ENCODE results near the gene THAP8. TPM values are rescaled to one million over a fixed set of nuclear protein-coding genes. Genes with fewer than 3 reads are reported as not detected.
"Not testable (repeated sequence)": the region's sequence is repeated elsewhere in the genome, so short reads cannot be mapped to it uniquely, and the experiment has no call there.

Gene THAP8
- total RNA-seq, 1 donor from 2014 or later = 2.6 TPM

DNA sequence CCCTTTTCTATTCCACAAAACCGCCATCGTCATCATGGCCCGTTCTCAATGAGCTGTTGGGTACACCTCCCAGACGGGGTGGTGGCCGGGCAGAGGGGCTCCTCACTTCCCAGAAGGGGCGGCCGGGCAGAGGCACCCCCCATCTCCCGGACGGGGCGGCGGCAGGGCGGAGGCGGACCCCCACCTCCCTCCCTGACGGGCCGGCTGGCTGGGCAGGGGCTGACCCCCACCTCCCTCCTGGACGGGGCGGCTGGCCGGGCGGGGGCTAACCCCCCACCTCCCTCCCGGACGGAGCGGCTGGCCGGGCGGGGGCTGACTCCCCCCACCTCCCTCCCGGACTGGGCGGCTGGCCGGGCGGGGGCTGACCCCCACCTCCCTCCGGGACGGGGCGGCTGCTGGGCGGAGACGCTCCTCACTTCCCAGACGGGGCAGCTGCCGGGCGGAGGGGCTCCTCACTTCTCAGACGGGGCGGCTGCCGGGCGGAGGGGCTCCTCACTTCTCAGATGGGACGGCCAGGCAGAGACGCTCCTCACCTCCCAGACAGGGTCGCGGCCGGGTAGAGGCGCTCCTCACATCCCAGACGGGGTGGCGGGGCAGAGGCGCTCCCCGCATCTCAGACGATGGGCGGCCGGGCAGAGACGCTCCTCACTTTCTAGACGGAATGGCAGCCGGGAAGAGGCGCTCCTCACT, 14.9 kb upstream of the THAP8 start:
- intact Hi-C loops (cut with micrococcal nuclease) = not testable (repeated sequence)

DNA sequence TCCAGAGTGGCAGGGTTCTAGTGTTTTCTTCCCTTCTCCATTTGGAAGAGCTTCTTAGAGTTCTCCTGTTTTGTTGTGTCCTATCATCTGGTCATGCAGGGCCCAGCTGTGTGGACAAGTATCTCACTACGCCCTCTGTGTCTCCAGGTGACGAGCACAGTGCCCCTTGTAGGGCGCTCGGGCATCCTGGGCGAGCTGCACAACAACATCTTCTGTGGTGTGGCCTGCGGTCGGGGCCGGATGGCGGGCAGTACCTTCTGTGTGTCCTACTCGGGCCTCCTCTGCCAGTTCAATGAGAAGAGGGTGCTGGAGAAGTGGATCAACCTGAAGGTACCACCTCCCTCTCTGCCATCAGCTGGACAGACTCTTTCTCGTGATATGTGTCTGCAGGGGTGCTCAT, 13.6 kb upstream of the THAP8 start:
- intact Hi-C loops (cut with micrococcal nuclease) = no loop called here

DNA sequence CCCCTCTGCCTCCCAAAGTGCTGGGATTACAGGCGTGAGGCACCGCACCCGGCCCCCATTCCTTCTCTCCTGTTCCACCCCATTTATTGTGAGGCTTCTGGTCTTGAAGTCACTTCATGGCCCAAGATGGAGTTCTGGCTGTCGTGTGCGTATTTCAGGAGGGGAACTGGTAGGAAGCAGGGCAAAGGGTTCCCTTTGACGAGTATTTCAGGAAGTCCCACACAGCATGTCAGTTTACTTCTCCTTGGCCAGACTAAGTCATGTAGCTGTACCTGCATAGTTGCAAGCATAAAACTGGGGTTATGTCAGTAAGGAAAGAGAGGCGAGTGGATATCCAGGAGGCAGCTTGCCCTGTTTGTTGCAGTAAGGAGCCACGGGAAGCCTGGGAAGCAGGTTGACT, 10.7 kb upstream of the THAP8 start:
- intact Hi-C loops (cut with micrococcal nuclease) = no loop called here

DNA sequence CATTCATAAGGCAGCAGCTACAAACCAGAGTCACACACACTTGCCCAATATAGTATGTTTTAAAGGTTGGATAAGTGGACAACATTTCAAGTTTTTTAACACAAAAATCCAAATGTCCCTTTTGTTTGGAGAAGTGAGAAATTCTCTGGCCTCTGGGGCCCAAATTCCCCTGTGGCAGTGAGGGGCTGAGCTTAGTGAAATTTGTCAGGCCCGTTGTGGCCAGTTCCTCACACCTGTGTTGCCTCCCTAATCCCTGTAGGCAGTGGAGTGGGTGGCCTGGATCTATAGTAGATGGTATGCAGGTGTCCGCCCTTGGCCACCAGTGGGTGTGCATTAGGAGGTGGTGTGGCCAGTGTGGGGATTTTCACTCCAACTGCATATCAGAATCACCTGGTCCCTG, 7.3 kb upstream of the THAP8 start:
- intact Hi-C loops (cut with micrococcal nuclease) = no loop called here

DNA sequence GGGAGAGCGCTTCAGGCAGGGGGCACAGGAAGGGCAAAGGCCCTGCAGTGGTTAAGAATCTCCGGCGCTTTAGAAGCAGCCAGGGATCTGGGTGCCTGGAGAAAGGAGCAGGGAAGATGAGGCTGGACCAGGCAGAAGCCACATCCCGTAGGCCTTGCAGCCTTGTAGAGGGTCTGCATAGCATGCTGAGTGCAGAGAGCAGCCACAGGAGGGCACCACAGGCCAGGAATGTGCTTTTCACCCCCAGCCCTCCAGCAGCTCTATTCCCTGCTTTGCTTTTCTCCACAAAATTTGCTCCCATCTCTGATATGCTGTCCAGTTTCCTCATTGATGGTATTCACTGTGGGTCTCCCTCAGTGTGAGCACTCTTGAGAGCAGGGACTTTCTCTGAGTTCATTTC, 6.3 kb upstream of the THAP8 start:
- intact Hi-C loops (cut with micrococcal nuclease) = loop anchor here (1.0 kb wide), 1 partner anchor 110 kb away; no protein-coding TSS in a partner anchor

DNA sequence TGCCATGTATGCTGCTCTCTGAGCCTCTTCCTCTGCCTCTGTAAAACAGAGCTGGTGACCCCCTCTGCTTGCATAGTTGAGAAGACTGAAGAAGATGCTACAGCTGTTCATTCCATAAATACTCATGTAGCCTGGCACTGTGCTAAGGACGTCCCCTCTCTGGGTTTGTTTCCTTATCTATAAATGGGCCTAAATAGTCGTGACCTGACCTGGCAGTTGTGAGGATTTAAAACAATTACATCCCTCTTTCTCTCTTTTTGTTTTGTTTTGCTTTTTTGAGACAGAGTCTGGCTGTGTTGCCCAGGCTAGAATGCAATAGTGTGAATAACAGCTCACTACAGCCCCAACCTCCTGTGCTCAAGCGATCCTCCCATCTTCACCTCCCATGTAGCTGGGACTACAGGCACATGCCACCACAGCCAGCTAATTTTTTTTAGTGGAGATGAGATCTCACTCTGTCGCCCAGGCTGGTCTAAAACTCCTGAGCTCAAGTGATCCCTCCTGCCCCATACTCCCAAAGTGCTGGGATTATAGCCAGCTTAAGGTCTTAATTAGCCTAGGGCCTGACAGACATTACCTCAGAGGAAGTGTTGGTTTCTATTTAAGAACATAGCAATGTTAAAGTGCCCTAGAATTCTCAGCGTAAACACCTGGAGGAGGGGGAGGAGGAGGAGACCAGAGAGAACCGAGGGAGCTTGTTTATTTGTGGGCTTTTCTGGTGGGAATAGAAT, 5.3 kb upstream of the THAP8 start:
- intact Hi-C loops (cut with micrococcal nuclease) = no loop called here

DNA sequence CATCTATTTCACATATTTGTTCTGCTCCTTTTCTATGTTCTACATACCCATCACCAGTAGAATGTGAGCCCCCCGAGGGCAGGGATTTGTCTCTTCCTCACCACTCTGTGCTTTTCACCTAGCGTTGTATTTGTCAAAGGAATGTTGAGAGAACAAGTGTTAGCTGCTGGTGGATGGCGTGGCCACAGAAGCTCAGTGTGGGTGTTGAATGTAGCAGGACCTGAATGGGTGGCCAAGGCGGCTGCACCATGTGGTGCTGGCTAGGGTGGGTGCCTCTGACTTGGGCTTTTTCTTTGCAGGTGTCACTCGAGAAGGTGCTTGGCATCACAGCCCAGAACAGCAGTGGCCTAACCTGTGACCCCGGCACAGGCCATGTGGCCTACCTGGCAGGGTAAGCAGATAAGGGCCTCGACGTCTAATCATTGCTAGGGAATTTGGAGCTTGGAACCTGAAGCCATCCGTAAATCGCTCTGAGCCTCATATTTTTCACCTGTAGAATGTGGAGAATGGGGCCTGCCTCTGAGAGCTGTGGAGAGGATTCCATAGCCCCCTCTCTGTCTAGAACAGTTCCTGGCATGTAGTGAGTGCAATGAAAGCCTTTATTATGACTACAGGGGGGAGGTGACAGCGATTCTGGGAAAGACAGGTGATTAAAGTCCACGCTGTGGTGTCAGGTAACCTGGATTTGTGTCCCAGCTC, 4.5 kb upstream of the THAP8 start:
- intact Hi-C loops (cut with micrococcal nuclease) = no loop called here

DNA sequence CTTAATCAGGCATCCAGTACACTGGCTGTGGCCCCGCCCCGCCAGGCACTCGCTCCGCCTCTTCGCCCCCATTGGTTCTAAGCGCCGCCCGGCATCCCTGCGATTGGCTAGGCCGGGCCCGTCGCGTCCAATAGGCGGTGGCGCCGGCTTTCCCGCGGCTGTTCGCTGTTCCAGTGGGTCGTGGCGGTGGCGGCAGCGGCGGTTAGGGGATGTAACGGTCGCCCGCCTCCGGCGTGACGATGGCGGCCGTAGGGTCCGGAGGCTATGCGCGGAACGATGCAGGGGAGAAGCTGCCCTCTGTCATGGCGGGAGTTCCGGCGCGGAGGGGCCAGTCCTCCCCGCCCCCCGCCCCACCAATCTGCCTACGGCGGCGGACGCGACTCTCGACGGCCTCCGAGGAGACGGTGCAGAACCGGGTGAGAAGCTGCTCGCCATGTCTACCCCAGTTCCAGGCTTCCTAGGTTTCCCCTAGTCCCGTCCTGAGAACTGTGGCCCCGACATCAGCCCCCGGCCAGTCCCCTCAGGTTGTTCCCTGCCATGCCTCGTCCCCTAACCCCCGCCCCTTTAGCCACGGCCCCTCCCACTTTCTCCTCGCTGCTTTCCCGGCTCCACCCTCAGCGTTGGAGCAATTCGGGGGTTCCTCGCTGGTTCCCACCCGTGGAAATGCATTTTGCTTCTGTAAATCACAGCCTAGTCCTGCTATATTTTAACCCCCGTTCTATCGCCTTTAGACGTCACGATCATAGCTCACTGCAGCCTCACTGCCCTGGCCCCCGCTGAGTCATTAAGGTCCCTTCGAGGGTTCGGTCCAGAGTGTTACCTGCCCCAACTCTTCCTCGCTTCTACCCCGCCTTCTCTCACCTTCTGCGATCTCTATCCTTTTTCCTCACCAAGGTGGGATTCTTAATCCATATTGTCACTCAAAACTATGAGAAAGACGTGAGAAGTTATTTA, 925 bp upstream of the THAP8 start, which contains the start of gene WDR62:
Gene WDR62, plus strand, starts transcription at position 165 of the 954 bp plus-strand sequence. Its CDS starts 75 bp downstream, at position 240.
- intact Hi-C loops (cut with micrococcal nuclease) = loop anchor here (1.0 to 2.0 kb wide), 23 partner anchors 22 to 1024 kb away; partner anchors contain the start of genes ALKBH6, ARHGAP33, CLIP3 and LIN37

DNA sequence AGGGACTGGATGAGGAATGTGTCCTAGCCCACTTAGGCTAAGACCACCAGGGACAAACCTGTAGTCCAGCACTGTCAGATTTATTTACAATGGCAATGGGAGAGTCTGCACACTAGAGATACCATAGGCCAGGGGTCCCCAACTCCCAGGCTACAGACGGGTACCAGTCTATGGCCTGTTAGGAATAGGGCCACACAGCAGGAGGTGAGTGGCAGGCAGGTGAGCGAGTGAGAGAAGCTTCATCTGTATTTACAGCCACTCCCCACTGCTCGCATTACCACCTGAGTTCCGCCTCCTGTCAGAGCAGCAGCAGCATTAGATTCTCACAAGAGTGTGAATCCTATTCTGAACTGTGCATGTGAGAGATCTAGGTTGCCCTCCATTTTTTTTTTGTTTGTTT, 2.4 kb downstream of the THAP8 start:
- intact Hi-C loops (cut with micrococcal nuclease) = no loop called here

DNA sequence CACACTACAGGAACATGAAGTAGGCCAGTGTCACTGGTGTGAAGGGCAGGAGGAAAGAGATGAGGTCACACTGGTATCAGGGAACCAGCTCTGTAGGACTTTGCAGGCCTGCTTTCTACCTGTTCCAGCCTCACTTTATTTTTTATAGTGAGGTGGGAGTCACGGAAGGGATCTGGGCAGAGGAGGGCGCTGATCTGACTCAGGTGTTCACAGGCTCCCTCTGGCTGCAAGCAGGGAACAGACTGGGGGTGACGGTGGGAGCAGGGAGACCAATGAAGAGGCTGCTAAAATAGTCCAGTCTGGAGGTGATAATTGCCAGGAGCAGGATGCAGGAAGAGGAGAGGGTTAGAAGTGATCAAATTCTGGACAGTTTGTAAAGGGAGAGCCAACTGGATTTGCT, 2.8 kb downstream of the THAP8 start:
- intact Hi-C loops (cut with micrococcal nuclease) = no loop called here

DNA sequence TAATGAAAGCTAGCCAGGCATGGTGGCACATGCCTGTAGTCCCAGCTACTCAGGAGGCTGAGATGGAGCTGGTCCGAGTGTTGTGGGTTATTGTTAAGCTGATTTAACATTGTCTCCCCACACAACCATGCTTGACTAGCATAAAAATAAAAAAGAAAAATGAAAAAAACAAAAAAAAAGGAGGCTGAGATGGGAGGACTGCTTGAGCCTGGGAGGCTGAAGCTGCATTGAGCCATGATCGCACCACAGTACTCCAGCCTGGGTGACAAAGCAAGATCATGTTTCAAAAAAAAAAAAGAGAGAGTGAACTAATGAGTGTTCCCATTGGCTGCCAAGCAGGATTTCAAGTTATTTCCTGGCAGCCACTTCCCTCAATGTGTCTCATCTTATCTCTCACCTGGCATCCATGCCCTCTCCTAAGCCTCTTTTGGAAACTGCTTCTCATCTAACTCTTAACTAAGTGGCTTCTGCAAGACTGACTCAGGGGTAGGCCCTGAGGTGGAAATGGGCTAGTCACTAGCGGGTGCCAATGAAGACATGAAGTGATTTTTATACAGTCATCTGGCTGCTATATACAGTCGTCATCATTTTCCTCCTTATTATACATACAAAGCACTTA, 4.9 kb downstream of the THAP8 start:
- intact Hi-C loops (cut with micrococcal nuclease) = no loop called here

DNA sequence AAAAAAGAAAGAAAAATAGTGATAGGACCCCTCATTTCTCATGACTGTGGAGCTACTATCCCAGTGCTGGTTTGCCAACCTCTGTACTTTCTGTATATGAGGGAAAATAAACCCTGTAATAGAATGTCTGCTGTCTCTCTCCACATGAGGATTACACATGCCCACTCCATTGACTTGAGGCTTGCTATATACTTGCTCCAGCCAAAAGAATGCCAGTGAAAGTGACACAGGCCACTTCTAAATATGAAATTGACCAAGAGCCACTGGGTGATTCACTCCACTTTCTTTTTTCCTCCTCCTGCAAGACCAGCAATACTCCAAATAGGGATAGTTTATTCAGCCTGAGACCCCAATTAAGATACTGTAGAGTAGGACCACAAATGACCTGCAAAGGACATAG, 6.2 kb downstream of the THAP8 start:
- intact Hi-C loops (cut with micrococcal nuclease) = no loop called here

DNA sequence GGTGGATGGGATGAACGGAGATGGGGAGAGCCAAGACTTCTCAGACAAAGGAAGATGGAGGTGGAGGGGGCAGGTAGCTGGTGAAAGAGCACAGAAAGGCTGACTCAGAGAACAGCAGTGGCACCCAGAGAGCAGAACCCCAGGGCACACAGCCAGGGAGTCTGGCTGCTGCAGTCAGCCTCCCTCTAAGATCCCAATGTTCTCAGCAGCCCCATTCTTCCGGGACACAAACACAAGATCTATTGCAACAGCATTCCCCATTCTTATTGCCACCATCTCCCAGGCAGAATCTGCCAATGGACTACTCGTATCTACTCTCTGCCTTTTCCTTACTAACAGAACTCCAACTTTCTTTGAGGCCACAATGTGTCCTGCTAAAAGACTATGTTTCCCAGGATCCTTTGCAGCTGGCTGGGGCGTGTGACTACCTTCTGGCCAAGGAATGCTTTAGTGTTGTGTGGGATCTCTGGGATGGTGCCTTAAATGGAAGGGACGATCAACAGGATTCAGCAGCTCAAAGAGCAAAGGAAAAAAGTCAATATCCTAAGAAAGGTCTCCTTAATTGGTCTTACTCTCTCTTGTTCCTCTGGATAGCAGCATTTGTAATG, 7.5 kb downstream of the THAP8 start:
- intact Hi-C loops (cut with micrococcal nuclease) = no loop called here

DNA sequence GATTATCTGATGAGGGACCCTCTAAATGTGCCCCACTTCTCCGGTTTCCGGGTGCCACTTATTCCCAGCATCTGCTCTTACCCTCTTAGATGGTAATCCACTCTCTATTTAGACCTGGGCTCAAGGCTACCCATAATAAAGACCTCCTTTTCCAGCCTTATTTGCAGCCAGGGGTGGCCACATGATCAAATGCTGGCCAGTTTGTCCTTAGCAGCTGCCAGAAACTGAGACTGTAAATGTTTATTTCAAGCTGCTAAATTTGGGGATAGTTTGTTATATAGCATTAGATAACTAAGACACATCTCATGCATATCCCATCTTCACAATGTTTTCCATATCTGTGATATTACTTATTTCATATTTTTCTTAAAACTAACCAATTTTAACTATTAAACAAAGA, 10.1 kb downstream of the THAP8 start:
- intact Hi-C loops (cut with micrococcal nuclease) = no loop called here

DNA sequence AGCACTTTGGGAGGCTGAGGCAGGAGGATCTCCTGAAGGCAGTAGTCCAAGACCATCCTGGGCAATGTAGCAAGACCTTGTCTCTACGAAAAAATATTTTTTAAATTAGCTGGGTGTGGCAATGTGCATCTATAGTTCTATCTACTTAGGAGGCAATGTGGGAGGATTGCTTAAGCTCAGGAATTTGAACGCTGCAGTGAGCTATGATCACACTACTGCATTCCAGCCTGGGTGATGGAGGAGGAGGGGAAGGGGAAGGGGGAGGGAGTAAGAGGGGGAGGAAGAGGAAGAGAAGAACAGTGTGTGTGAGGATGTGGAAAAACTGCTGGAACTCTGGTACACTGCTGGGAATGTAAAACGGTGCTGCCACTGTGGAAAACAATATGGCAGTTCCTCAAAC, 12.3 kb downstream of the THAP8 start:
- intact Hi-C loops (cut with micrococcal nuclease) = no loop called here

DNA sequence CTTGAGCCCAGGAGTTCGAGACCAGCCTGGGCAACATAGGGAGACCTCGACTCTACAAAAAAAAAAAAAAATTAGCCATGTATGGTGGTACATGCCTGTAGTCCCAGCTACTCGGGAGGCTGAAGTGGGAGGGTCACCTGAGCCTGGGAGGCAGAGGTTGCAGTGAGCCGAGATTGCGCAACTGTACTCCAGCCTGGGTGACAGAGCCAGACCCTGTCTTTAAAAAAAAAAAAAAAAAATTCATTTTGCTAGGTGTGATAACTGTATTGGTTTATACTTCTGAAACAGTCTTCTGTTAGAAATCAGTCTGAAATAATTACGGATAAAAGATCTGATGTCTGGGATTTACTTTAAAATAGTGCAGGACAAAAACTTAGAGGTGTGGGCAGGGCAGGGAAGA, 13.0 kb downstream of the THAP8 start:
- intact Hi-C loops (cut with micrococcal nuclease) = not testable (repeated sequence)

DNA sequence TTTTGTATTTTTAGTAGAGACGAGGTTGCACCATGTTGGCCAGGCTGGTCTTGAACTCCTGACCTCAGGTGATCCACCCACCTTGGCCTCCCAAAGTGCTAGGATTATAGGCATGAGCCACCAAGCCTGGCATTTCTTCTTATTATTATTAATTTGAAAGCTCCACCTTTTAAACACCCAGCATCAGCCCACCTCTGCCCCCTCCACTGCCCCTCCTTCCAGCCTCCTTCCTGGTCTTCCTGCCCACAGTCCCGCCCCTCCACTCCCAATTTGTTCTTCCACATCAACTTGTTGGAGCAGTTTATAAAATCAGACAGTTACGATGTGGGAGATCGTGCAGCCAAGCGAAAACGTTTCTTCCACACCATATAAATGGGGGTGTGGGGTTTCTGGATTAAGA, 13.6 kb downstream of the THAP8 start:
- intact Hi-C loops (cut with micrococcal nuclease) = no loop called here

DNA sequence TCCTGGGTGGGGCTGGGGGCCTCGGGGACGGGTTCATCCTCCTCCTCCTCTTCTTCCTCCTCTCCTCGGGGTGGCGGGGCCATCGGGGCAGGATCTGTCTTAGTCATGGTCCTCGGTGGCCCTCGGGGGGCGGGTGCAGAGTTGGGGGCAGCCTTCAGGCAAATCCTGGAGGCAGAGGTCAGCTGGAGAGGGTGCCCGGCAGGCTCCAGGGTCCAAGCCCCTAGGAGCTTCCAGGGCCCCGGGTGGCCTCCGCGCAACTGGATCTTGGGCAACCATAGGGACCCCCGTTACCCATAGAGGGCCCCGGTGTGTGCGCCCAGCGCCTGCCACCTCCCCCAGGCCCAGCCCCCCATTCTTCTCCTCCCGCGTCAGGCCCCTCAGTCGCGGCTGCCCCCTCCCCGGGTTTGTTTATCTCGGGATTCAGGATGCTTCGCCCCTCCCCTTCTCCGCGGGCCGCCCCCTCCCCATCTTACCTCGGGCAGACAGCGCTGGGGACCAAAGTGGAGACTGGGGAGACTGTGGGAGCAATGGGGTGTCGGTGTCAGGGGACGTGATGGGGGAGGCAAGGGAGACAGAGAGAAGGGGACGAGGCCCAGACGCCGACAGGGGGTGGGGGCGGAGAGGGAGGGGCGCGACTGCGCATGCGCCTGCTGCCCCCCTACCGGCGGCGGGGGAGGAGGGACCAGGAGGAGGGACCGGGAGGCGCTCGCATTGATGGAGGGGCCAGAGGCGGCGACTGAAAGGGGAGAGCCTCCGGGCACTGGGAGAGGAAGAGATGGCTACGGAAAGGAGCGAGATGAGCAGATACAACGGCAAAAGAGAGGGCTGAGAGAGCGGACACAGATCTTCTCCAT, 21.6 kb downstream of the THAP8 start, which contains the start of gene CLIP3:
Gene CLIP3, minus strand, starts transcription at position 623 of the 854 bp plus-strand sequence. Its CDS starts 516 bp downstream, at position 107.
- intact Hi-C loops (cut with micrococcal nuclease) = loop anchor here (2.0 kb wide), 2 partner anchors 18 to 22 kb away; partner anchors contain the start of genes ALKBH6, THAP8 and WDR62

DNA sequence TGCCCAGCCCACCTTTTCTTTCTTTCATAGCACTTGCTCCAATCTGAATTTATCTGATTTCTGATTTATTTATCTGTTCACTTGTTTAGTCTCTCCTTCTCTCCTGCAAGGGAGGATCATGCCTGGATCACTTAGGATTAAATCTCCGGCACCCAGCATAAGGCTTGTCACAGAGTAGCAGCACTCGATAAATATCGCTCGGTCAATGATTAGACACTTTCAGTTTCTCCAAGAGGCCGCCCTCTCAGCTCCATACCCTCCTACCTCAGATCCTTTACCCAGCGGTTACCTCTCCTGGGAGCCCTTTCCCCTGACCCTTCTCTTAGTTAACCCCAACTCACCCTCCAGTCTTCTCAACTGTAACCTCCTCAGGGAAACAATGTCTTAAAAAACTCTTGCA, 22.8 kb downstream of the THAP8 start:
- intact Hi-C loops (cut with micrococcal nuclease) = no loop called here
